Measurements from ENCODE around the gene DDX6.
"Not testable (repeated sequence)": the region's sequence is repeated elsewhere in the genome, so short reads cannot be mapped to it uniquely, and the experiment has no call there.

DDX6 gene

GRCh38 chr11:118740892-118741291 lies 50.1 kb downstream of the DDX6 start:
- peak; percentile 28 for DNase-seq (ENCODE audit: low read depth)

GRCh38 chr11:118735203-118735602 lies 55.8 kb downstream of the DDX6 start:
- no peak for DNase-seq (ENCODE audit: low read depth)

GRCh38 chr11:118734031-118734430 lies 56.9 kb downstream of the DDX6 start:
- no peak for DNase-seq (ENCODE audit: low read depth)

GRCh38 chr11:118729753-118730152 lies 61.2 kb downstream of the DDX6 start:
- DNase-seq (ENCODE audit: low read depth), result not testable (repeated sequence)

GRCh38 chr11:118728112-118728511 lies 62.9 kb downstream of the DDX6 start:
- DNase-seq (ENCODE audit: low read depth), result not testable (repeated sequence)

GRCh38 chr11:118727721-118728066 lies 63.3 kb downstream of the DDX6 start:
- not testable (repeated sequence) for DNase-seq (ENCODE audit: low read depth)

GRCh38 chr11:118727001-118727720 lies 63.8 kb downstream of the DDX6 start:
- not testable (repeated sequence) for DNase-seq (ENCODE audit: low read depth)

GRCh38 chr11:118721478-118722015 lies 69.4 kb downstream of the DDX6 start:
- not testable (repeated sequence) for DNase-seq (ENCODE audit: low read depth)

- DNase-seq (ENCODE audit: low read depth), result not testable (repeated sequence)
These were observed 70.2 kb downstream of the DDX6 start for GRCh38 chr11:118720740-118721139.

- not testable (repeated sequence) for DNase-seq (ENCODE audit: low read depth)
These were observed 70.9 kb downstream of the DDX6 start for GRCh38 chr11:118720078-118720477.

- not testable (repeated sequence) for DNase-seq (ENCODE audit: low read depth)
These were observed 72.4 kb downstream of the DDX6 start for GRCh38 chr11:118718562-118718961.

GRCh38 chr11:118717733-118718132 lies 73.2 kb downstream of the DDX6 start:
- DNase-seq (ENCODE audit: low read depth), result not testable (repeated sequence)

GRCh38 chr11:118717221-118717620 lies 73.7 kb downstream of the DDX6 start:
- DNase-seq (ENCODE audit: low read depth), result not testable (repeated sequence)

GRCh38 chr11:118715837-118716260 lies 75.1 kb downstream of the DDX6 start:
- DNase-seq (ENCODE audit: low read depth), result no peak

GRCh38 chr11:118715245-118715831 lies 75.6 kb downstream of the DDX6 start:
- DNase-seq (ENCODE audit: low read depth), result no peak

- DNase-seq (ENCODE audit: low read depth), result no peak
These were observed 76.1 kb downstream of the DDX6 start for GRCh38 chr11:118714816-118715215.

- DNase-seq (ENCODE audit: low read depth), result not testable (repeated sequence)
These were observed 76.5 kb downstream of the DDX6 start for GRCh38 chr11:118714416-118714815.

- no peak for DNase-seq (ENCODE audit: low read depth)
These were observed 82.7 kb downstream of the DDX6 start for GRCh38 chr11:118708296-118708695.

GRCh38 chr11:118706546-118706825 lies 84.5 kb downstream of the DDX6 start:
- no peak for DNase-seq (ENCODE audit: low read depth)

GRCh38 chr11:118705791-118706545 lies 85.0 kb downstream of the DDX6 start:
- no peak for DNase-seq (ENCODE audit: low read depth)

- no peak for DNase-seq (ENCODE audit: low read depth)
These were observed 85.7 kb downstream of the DDX6 start for GRCh38 chr11:118705111-118705741.

- DNase-seq (ENCODE audit: low read depth), result no peak
These were observed 87.3 kb downstream of the DDX6 start for GRCh38 chr11:118703563-118704106.

Data from GM04504 (cell line).